HuH-7.5 (cell line): ENCODE results near the gene PDSS2.
"Not testable (repeated sequence)": the region's sequence is repeated elsewhere in the genome, so short reads cannot be mapped to it uniquely, and the experiment has no call there.

ENCODE experiments used
- DNase-seq: peaks from one replicate; pipeline ENCODE4 v3.0.0; 2011; ENCODE audit warnings: low spot score

Gene PDSS2

DNA sequence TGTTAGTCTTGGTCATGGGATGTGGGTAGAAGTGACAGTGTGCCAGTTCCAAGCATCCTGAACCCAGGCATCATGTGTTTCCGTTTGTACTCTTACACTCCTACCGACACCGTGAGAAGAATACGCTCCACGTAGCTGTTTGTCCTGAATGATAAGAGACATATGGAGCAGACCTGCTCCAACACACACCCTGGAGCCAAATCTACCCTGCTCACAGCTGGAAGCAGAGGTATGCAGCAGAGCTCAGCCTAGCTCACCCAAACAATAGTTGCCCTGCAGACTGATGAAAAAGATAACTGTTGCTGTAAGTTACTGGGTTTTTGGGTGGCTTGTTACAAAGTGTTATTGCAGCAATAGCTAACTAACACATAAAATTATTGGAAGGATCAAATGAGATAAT lies 14.3 kb upstream of the PDSS2 start:
- no peak for DNase-seq

DNA sequence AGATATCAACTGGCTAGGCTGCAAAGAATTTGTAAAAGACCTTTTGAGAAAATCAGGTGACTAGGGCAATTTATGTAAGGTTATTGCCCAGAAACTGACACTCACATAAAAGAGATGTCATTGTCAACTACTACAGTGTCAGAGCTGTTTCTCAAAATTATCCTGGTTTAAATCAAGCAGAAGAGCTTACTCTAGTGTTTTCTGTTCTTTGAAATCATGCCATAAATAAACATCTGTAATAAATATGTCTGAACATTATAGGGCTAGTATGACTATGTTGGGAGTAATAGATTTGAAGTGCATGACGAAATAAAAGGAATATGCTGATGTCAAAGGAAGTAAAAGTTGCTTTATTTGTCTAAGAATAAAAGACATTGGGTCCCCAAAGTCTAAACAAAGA lies 11.0 kb upstream of the PDSS2 start:
- DNase-seq, result no peak

- no peak for DNase-seq
Measured at GRCh38 chr6:107466062-107466461, 6.7 kb upstream of the PDSS2 start.

DNA sequence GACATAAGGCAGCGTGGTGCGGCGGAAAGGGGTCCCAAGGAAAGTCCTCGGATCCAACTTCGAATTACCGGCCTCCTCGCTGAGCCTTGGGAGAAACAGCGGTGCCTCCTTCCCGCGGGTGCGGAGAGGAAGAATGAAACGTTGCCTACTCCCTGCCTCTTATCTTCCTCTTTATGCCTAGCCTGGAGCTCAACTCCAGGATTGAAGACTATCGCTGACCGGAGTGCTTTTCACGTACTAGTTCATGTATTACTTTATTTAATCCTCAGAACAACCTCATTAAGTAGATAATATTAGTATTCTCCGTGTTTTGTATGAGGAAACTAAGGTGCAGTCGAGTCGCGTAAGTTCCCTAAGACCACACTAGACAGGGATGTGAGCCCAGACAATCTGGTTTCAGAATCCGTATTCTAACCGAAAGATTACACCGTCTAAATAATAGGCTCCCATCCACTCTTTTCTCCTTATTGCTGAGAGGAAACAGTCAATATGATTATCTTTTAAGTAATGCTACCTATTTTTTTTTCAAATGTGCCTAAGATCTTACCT lies 793 bp upstream of the PDSS2 start:
- no peak for DNase-seq

DNA sequence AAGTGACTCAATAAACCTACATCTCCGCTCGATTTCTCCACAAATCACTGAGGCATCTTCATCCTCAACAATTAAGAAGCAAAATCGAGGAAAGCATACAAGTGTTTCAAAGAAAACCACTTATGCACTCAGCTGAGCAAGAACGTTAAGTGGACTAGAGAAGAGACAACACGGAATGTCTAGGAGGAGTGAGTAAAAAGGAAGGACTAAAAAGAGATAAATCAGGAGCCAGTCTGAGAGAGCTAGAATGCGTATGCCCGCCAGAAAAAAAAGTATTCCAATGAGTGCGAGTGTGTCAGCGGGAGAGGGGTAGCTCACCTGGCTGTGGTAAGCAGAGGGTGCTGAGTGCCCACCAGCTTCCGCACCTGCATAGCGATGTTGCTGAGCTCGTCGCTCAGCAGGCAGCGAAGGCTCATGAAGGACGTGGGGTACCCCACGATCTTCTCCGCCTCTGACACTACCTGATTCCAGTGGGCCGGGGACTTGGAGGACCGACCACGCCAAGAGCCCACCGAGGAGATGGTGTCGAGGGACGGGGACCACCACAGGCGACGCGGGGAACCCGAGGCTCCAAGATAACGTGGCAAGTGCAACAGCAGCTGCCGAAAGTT lies 587 bp downstream of the PDSS2 start:
- DNase-seq, result peak; percentile 22

DNA sequence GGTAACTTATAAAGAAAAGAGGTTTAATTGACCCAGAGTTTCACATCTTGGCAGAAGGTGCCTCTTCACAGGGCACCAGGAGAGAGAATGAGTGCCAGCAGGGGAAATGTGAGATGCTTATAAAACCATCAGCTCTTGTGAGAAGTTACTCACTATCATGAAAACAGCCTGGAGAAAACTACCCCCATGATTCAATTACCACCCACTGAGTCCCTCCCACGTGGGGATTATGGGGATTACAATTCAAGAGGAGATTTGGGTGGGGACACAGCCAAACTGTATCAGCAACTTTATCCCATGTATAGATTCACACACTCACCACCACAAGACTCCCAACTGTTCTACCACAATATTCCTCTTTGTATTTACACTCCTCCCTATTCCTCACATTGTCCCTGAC lies 10.6 kb downstream of the PDSS2 start:
- DNase-seq, result no peak

DNA sequence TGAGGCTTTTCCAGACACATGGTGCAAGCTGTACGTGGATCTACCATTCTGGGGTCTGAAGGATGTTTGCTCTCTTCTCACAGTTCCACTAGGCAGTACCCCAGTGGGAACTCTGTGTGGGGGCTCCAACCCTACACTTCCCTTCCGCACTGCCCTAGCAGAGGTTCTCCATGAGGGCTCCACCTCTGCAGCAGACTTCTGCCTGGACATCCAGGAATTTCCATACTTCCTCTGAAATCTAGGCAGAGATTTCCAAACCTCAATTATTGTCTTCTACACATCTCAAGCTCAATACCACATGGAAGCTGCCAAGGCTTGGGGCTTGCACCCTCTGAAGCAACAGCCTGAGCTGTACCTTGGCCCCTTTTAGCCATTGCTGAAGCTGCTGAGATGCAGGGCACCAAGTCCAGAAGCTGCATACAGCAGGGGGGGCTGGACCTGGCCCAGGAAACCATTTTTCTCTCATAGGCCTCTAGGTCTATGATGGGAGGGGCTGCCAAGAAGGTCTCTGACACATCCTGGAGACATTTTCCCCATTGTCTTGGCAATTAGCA lies 11.6 kb downstream of the PDSS2 start:
- no peak for DNase-seq

- no peak for DNase-seq
Measured at GRCh38 chr6:107444277-107444676, 15.1 kb downstream of the PDSS2 start.

- DNase-seq, result no peak
Measured at GRCh38 chr6:107443608-107444267, 15.6 kb downstream of the PDSS2 start.

- no peak for DNase-seq
Measured at GRCh38 chr6:107442938-107443607, 16.3 kb downstream of the PDSS2 start.

- no peak for DNase-seq
Measured at GRCh38 chr6:107441682-107442081, 17.7 kb downstream of the PDSS2 start.

- no peak for DNase-seq
Measured at GRCh38 chr6:107440936-107441335, 18.4 kb downstream of the PDSS2 start.

DNA sequence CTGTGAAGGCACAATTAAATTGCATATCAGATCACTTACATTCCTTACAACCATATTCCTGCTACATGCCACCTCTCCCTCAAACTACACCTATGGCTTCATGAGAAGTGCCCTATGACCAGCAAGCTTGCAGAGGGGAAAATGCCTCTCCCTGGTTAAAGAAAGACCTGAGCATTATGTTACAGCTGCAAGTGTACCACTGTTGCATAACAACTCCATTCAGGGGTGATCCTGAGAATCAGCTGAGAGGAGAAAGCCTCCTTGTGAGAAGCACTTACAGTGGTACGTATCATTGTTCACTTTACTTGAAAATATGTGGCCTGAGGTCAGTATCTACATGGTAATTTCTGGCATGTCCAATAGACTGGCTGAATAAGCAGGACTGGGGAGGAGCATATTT lies 20.0 kb downstream of the PDSS2 start:
- DNase-seq, result no peak

- no peak for DNase-seq
Measured at GRCh38 chr6:107437691-107438090, 21.7 kb downstream of the PDSS2 start.

- no peak for DNase-seq
Measured at GRCh38 chr6:107436881-107437280, 22.5 kb downstream of the PDSS2 start.

- no peak for DNase-seq
Measured at GRCh38 chr6:107435798-107436197, 23.6 kb downstream of the PDSS2 start.

GRCh38 chr6:107434812-107435211 lies 24.6 kb downstream of the PDSS2 start:
- DNase-seq, result no peak

DNA sequence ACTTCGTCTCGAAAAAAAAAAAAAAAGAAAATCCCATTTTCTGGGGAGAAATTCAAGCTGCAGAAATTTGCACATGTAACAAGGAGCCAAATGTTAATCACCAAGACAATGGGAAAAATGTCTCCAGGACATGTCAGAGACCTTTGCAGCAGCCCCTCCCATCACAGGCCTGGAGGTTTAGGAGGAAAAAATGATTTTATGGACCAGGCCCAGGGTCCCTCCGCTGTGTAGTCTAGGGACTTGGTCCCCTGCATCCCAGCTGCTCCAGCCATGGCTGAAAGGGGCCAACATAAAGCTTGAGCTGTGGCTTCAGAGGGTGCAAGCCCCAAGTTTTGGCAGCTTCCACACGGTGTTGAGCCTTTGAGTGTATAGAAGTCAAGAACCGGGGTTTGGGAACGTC lies 33.4 kb downstream of the PDSS2 start:
- DNase-seq, result not testable (repeated sequence)

DNA sequence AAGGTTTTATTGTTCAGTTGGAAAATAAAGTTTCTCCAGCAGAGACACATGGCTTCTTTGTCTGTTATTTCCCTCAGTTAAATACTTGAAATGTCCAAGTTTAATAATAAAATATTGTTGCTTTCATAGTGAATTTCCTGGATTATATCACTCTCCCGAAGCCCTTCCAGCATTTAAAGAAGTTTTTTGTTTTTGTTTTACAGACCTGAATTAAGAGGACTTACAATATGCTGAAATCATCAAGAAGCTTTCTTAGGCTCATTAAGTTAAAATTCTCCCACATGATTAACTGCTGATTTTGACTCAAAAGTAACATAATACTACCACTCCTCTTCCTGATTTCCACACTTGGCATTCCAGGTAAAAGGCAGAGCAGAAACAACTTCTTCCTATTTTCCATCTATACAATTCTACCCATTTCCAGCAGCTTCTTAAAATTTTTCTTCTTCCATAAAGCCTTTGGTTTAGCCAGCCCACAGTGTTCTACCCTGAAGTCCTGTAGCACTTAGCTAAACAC lies 35.8 kb downstream of the PDSS2 start:
- no peak for DNase-seq

DNA sequence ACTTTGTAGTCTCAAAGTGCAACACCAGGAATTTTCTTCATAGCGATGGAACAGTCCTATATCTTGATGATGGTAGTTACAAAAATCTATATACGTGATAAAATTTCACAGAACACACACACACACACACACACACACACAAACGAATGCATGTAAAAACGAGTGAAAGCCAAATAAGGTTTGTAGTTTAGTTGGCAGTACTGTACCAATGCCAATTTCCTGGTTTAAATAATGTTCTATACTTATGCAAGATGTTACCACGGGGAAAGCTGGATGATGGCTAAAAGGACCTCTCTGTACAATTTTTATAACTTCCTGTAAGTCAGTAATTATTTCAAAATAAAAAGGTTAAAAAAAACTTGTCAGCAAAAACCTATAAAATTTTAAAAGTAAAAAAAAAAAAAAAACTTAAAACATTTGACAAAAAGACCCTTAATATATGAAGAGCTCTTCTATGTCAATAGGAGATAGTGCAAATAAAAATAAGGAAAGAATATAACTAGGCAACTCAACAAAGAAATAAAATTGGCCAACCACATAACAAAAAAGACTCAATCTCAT lies 37.6 kb downstream of the PDSS2 start:
- DNase-seq, result no peak

- no peak for DNase-seq
Measured at GRCh38 chr6:107419733-107420132, 39.6 kb downstream of the PDSS2 start.

- peak; percentile 20 for DNase-seq
Measured at GRCh38 chr6:107418118-107418517, 41.2 kb downstream of the PDSS2 start.
